Suppressor macrophage (primary cell): Measurements from ENCODE around the gene PCDHGA3.
"Not testable (repeated sequence)": the region's sequence is repeated elsewhere in the genome, so short reads cannot be mapped to it uniquely, and the experiment has no call there.

Experiments
- DNase-seq, 4 experiments: peaks; one replicate each; pipeline ENCODE4 v3.0.0-alpha.2; 2020 to 2022

PCDHGA3 gene

DNA sequence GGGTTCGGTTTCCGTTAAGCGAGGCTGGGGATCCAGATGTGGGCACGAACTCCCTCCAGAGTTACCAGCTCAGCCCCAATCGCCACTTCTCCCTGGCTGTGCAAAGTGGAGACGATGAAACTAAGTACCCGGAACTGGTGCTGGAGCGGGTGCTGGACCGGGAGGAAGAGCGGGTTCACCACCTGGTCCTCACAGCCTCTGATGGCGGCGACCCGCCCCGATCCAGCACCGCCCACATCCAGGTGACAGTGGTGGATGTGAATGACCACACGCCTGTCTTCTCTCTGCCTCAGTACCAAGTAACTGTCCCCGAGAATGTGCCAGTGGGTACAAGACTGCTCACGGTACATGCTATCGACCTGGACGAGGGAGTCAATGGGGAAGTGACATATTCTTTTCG lies 39.7 kb downstream of the PCDHGA3 start:
- DNase-seq = no peak

GRCh38 chr5:141384471-141385267 lies 41.0 kb downstream of the PCDHGA3 start:
- DNase-seq = no peak

- DNase-seq = peak; percentile 19 to 63 (median 42)
Measured at GRCh38 chr5:141387557-141388311, 44.1 kb downstream of the PCDHGA3 start, which contains the start of gene PCDHGB4. PCDHGB4 (plus strand) TSS chr5:141387698; CDS start chr5:141387885, 187 bp downstream.

GRCh38 chr5:141388661-141389060 lies 45.0 kb downstream of the PCDHGA3 start:
- no peak for DNase-seq

DNA sequence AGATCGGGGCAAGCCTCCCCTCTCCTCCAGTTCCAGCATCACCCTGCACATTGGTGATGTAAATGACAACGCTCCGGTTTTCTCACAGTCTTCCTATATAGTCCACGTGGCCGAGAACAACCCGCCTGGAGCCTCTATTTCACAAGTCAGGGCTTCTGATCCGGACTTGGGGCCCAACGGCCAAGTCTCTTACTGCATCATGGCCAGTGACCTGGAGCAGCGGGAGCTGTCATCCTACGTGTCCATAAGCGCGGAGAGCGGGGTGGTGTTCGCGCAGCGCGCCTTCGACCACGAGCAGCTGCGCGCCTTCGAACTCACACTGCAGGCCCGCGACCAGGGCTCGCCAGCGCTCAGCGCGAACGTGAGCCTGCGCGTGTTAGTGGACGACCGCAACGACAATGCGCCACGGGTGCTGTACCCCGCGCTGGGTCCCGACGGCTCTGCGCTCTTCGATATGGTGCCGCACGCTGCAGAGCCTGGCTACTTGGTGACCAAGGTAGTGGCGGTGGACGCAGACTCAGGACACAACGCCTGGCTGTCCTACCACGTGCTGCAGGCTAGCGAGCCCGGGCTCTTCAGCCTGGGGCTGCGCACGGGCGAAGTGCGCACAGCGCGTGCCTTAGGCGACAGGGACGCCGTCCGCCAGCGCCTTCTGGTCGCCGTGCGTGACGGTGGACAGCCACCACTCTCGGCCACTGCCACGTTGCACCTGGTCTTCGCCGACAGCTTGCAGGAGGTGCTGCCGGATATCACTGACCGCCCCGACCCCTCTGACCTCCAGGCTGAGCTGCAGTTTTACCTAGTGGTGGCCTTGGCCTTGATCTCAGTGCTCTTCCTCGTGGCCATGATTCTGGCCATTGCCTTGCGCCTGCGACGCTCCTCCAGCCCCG lies 45.8 kb downstream of the PCDHGA3 start:
- DNase-seq = no peak

GRCh38 chr5:141392429-141393198 lies 49.0 kb downstream of the PCDHGA3 start, which contains the start of gene PCDHGA8:
PCDHGA8 (plus strand) TSS chr5:141392633; CDS start chr5:141392814, 181 bp downstream.
- no peak for DNase-seq

DNA sequence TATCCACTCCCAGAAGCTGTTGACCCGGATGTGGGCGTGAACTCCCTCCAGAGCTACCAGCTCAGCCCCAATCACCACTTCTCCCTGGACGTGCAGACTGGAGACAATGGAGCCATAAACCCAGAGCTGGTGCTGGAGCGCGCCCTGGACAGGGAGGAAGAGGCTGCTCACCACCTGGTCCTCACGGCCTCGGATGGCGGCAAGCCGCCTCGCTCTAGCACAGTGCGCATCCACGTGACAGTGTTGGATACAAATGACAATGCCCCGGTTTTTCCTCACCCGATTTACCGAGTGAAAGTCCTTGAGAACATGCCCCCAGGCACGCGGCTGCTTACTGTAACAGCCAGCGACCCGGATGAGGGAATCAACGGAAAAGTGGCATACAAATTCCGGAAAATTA lies 49.6 kb downstream of the PCDHGA3 start:
- DNase-seq = no peak

GRCh38 chr5:141394401-141395187 lies 51.0 kb downstream of the PCDHGA3 start:
- DNase-seq = not testable (repeated sequence)
